Stomach (tissue), 4 donors: ENCODE measurements around the gene AMMECR1L.

Experiments used
- POLR2A ChIP-seq, 4 donors: fragments of 450-650 bp; IDR thresholded peaks; one replicate each; pipeline ENCODE4 v1.6.1; 2016; ENCODE audit warnings: antibody characterized with exemption in 4 of 4, control low read depth in 2 of 4, mild to moderate bottlenecking in 1 of 4, moderate library complexity in 1 of 4
- POLR2AphosphoS5 ChIP-seq, 3 donors: sonication (generic); formaldehyde crosslinking; IDR thresholded peaks; one replicate each; pipeline ENCODE4 v1.6.1; 2016; ENCODE audit warnings: antibody characterized with exemption in 3 of 3
- TF ChIP-seq, protein P1 (sequence below), 7 experiments: fragments of 450-650 bp in 4 of 7; fragments of 200-600 bp in 3 of 7; sonication (generic) in 3 of 7; IDR thresholded peaks; one replicate each; pipeline ENCODE4 v1.5.1; 2016 to 2019; ENCODE audit warnings: antibody characterized with exemption in 7 of 7, control low read depth in 2 of 7, mild to moderate bottlenecking in 1 of 7

DNA sequence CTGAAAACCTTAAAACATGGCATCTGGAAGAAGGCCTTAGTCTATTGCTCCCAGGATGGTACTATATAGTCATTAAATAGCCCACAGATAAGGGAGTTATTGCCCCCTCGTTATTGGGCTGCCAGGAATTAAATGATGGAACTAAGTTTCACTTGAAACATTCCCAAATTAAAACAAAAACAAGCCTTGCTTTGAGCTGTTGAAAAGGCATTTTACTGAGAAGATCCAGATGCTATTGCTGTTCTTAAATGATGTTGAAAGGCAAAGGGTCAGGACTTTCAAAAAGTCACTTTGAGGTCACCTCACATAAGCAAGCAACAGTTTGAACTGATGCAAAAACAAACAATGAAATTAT, 2.0 kb upstream of the AMMECR1L start:
- TF ChIP-seq, protein P1, sequence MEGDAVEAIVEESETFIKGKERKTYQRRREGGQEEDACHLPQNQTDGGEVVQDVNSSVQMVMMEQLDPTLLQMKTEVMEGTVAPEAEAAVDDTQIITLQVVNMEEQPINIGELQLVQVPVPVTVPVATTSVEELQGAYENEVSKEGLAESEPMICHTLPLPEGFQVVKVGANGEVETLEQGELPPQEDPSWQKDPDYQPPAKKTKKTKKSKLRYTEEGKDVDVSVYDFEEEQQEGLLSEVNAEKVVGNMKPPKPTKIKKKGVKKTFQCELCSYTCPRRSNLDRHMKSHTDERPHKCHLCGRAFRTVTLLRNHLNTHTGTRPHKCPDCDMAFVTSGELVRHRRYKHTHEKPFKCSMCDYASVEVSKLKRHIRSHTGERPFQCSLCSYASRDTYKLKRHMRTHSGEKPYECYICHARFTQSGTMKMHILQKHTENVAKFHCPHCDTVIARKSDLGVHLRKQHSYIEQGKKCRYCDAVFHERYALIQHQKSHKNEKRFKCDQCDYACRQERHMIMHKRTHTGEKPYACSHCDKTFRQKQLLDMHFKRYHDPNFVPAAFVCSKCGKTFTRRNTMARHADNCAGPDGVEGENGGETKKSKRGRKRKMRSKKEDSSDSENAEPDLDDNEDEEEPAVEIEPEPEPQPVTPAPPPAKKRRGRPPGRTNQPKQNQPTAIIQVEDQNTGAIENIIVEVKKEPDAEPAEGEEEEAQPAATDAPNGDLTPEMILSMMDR (IDR thresholded peaks at IDR 0.05): no peak
- no peak for TF ChIP-seq POLR2A (IDR thresholded peaks at IDR 0.05)
- peak in 1 of 3 donors; percentile 16 for TF ChIP-seq POLR2AphosphoS5 (IDR thresholded peaks at IDR 0.05)
